ENCODE data around the gene UCHL1.

GRCh38 chr4:41258783-41259182 lies 2.1 kb downstream of the UCHL1 start:
- TF ChIP-seq CTCF (IDR thresholded peaks at IDR 0.05) (peak; percentile 21 to 29 (median 25)), POLR2A (IDR thresholded peaks at IDR 0.05) (no peak)

All from right lobe of liver (tissue), 4 donors.